GM19023 (cell line): ENCODE measurements around the gene HS1BP3.

Experiments
- ATAC-seq: cut with Tn5 transposase; IDR thresholded peaks from one replicate; pipeline ENCODE4 v1.9.1; 2021; ENCODE audit warnings: mild to moderate bottlenecking, moderate library complexity; ENCODE audit not compliant: unreplicated experiment

HS1BP3 gene

GRCh38 chr2:20632446-20632990, 18.4 kb downstream of the HS1BP3 start:
- ATAC-seq = no peak

GRCh38 chr2:20631617-20632307, 19.1 kb downstream of the HS1BP3 start:
- ATAC-seq = no peak

GRCh38 chr2:20630967-20631366, 19.9 kb downstream of the HS1BP3 start:
- ATAC-seq = no peak

- no peak for ATAC-seq
Measured at GRCh38 chr2:20629581-20630171, 21.2 kb downstream of the HS1BP3 start.

- ATAC-seq = no peak
Measured at GRCh38 chr2:20629181-20629580, 21.7 kb downstream of the HS1BP3 start.

- ATAC-seq = no peak
Measured at GRCh38 chr2:20627712-20628380, 23.1 kb downstream of the HS1BP3 start.

GRCh38 chr2:20626698-20627513, 24.0 kb downstream of the HS1BP3 start:
- ATAC-seq = no peak

- ATAC-seq = no peak
Measured at GRCh38 chr2:20626392-20626697, 24.6 kb downstream of the HS1BP3 start.

- no peak for ATAC-seq
Measured at GRCh38 chr2:20625491-20626391, 25.2 kb downstream of the HS1BP3 start.

- ATAC-seq = no peak
Measured at GRCh38 chr2:20624884-20625485, 25.9 kb downstream of the HS1BP3 start.

GRCh38 chr2:20624156-20624883, 26.6 kb downstream of the HS1BP3 start:
- no peak for ATAC-seq

GRCh38 chr2:20623741-20624155, 27.1 kb downstream of the HS1BP3 start:
- no peak for ATAC-seq

- no peak for ATAC-seq
Measured at GRCh38 chr2:20623241-20623640, 27.7 kb downstream of the HS1BP3 start.

GRCh38 chr2:20622731-20623130, 28.2 kb downstream of the HS1BP3 start:
- ATAC-seq = no peak

- ATAC-seq = no peak
Measured at GRCh38 chr2:20622296-20622686, 28.6 kb downstream of the HS1BP3 start.

GRCh38 chr2:20621366-20622295, 29.3 kb downstream of the HS1BP3 start:
- no peak for ATAC-seq

GRCh38 chr2:20620696-20621365, 30.1 kb downstream of the HS1BP3 start:
- ATAC-seq = no peak

- no peak for ATAC-seq
Measured at GRCh38 chr2:20620271-20620681, 30.6 kb downstream of the HS1BP3 start.
